ENCODE results near the gene SPTAN1. TPM values are rescaled to one million over a fixed set of nuclear protein-coding genes. Genes with fewer than 3 reads are reported as not detected.
"Not testable (repeated sequence)": the region's sequence is repeated elsewhere in the genome, so short reads cannot be mapped to it uniquely, and the experiment has no call there.

The SPTAN1 gene
- total RNA-seq, 1 donor from 2014 or later = 240 TPM

DNA sequence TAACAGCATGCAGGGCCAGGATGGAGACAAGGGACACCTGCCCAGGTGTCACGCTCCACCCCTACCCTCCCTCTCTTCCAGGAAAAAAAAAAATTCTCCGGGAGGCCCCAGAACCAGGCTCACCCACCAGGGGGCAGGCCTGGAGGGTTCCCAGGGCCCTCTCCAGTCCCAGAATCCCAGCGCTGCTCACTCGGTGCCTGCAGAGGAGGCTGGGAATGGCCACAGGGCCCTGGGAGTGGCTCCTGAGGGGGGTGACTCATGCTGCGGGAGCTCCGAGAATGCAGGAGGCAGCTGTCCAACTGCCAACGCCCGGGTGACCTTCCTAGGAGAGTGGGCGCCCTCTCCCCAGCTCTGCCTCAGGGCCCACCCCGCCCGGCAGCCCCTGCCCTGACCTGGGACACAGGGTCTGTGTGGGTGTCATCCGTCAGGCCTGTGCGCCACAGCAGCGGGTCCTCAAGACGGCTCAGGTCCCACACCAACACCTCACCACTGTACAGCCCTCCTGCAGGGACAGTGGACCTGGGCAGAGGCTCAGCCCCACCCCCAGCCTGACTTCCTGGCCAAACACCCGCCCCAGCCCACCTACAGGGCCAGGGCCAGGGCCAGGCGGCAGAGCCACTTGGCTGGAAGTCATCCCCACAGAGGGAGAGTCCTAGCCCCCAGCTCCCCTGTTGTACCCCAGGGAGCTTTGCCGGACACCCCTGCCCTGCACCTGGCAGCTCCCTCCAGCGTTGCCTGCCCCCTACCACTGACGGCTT lies 83.1 kb downstream of the SPTAN1 start:
- Mint-ChIP-seq H3K27me3 (no peaks in the 10 kb centered on the region), H3K4me1 (no peaks in the 10 kb centered on the region), H3K9me3 (no peaks in the 10 kb centered on the region), H3K27ac (no peak overlapping the region), H3K4me3 (no peak overlapping the region), H3K36me3 (ENCODE audit: low read depth) (peaks cover 24% of the 10 kb centered on the region)
- intact Hi-C loops (cut with micrococcal nuclease) = no loop called here
- DNase-seq = no peak

- Mint-ChIP-seq H3K36me3 (ENCODE audit: low read depth) (peaks cover 24% of the 10 kb centered on the region), H3K9me3 (no peaks in the 10 kb centered on the region), H3K27me3 (no peaks in the 10 kb centered on the region), H3K27ac (no peak overlapping the region), H3K4me1 (no peaks in the 10 kb centered on the region), H3K4me3 (no peak overlapping the region)
- no peak for DNase-seq
- intact Hi-C loops (cut with micrococcal nuclease) = no loop called here
These were observed 83.6 kb downstream of the SPTAN1 start for GRCh38 chr9:128636024-128636390.

DNA sequence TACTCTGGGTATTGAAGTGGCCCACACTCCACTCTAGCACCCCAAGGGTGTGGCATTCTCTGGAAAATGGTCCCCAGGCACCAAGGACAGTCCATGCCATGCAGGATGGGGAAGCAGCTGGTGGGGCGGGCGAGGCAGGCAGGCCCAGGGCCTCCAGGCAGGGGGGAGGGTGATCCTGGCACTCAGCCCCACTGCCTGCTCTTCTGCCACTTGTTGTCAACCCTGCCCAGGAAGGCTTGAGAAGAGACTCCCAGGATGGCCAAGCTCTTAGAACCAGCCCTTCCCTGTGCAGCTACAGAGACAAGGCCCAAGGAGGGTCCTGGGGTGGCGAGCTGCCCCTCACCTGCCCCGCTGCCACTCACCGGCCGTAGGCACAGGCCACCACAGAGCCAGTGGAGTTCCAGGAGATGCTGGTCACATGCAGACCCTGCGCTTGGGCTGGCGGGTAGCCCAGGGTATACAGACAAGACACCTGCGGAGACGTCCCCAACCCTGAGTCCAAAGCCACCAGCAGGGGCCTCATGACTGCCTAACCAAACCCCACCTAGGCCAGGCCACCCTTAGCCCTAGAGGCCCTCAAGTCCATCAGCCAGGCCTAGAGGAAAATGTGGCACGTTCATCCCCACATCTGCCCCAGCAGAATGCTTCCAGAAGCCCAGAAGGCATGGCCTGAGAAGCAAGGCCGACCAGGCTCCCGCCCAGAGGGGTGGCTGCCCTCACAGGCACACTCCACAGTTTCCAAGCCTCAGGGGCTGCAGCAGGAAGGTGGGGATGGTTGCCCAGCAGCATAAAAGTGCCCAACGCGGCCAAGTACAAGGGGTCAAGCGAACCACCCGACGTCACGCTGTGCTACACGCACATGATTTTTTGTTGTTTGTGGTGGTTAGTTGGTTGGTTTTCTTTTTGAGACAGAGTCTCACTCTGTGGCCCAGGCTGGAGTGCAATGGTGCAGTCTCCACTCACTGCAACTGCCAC lies 84.5 kb downstream of the SPTAN1 start:
- H3K36me3 Mint-ChIP-seq (ENCODE audit: low read depth) = peaks cover 22% of the 10 kb centered on the region

DNA sequence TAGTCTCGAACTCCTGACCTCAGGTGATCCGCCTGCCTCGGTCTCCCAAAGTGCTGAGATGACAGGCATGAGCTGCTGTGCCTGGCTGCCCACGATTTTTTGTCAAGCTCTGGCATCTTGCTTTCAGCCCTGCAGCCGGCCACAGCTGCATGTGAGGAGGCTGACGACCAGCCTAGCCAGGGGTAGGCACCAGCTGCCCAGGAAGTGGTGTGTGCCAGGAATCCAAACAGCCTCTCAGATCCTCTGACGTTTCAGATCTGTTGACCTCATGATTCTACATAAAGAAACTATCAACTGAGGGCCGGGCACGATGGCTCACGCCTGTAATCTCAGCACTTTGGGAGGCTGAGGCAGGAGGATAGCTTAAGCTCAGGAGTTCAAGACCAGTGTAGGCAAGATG lies 85.3 kb downstream of the SPTAN1 start:
- H3K9me3 Mint-ChIP-seq = no peaks in the 10 kb centered on the region
- no peak overlapping the region for H3K4me3 Mint-ChIP-seq
- intact Hi-C loops (cut with micrococcal nuclease) = no loop called here
- no peak for DNase-seq
- H3K4me1 Mint-ChIP-seq = no peaks in the 10 kb centered on the region
- no peaks in the 10 kb centered on the region for H3K27me3 Mint-ChIP-seq
- no peak overlapping the region for H3K27ac Mint-ChIP-seq
- peaks cover 17% of the 10 kb centered on the region for H3K36me3 Mint-ChIP-seq (ENCODE audit: low read depth)

More for the DNA sequence above, 84.5 kb downstream of the SPTAN1 start:
- H3K4me3 Mint-ChIP-seq = no peak overlapping the region
- peak; percentile 53 for DNase-seq
- H3K9me3 Mint-ChIP-seq = no peaks in the 10 kb centered on the region
- intact Hi-C loops (cut with micrococcal nuclease) = no loop called here
- H3K27me3 Mint-ChIP-seq = no peaks in the 10 kb centered on the region
- H3K27ac Mint-ChIP-seq = no peak overlapping the region
- no peaks in the 10 kb centered on the region for H3K4me1 Mint-ChIP-seq

DNA sequence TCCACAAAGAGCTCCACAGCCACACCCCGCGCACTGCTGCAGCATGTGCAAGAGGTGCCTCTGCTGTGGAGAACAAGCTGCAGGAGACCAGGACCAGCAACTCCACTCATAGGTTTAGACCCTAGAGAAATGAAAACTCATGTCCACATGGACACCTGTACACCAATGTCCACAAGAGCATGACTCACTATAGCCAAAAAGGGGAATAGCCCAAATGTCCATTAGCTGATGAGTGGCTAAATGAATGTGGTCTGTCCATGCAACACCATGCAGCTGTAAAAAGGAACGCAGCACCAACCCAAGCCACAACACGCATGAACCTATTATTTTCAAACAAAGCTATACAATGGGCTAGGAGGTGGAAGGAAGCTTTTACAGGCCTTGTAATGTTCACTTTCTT lies 86.2 kb downstream of the SPTAN1 start:
- H3K27ac Mint-ChIP-seq = no peak overlapping the region
- H3K9me3 Mint-ChIP-seq = no peaks in the 10 kb centered on the region
- H3K4me3 Mint-ChIP-seq = no peak overlapping the region
- intact Hi-C loops (cut with micrococcal nuclease) = no loop called here
- H3K36me3 Mint-ChIP-seq (ENCODE audit: low read depth) = peaks cover 11% of the 10 kb centered on the region
- DNase-seq = no peak
- H3K4me1 Mint-ChIP-seq = peaks cover 2% of the 10 kb centered on the region
- H3K27me3 Mint-ChIP-seq = no peaks in the 10 kb centered on the region

- Mint-ChIP-seq H3K9me3 (no peaks in the 10 kb centered on the region), H3K27ac (no peak overlapping the region), H3K36me3 (ENCODE audit: low read depth) (peaks cover 6% of the 10 kb centered on the region), H3K4me1 (peaks cover 2% of the 10 kb centered on the region), H3K4me3 (no peak overlapping the region), H3K27me3 (no peaks in the 10 kb centered on the region)
- DNase-seq = no peak
- intact Hi-C loops (cut with micrococcal nuclease) = no loop called here
These were observed 88.2 kb downstream of the SPTAN1 start for GRCh38 chr9:128640603-128641002.

DNA sequence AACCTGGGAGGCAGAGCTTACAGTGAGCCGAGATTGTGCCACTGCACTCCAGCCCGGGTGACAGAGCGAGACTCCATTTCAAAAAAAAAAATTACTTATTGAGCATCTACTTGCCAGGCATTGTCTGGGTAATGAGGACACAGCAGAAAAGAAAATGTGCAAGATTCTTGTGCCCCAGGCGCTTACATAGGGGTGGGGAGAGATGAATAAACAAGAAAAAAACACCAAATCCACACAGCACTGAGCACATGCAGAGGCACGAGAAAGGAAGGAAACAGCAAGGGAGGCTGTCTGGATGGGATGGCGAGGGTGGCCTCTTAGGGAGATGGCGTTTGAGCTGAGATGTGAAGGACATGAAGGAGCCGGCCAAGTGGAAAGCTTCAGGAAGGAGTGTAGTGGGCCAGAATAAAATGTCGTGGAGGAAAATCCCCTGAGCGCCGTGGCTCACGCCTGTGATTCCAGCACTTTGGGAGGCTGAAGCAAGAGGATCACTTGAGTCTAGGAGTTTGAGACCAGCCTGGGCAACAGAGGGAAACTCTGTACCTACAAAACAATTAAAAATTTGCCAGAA lies 90.4 kb downstream of the SPTAN1 start:
- intact Hi-C loops (cut with micrococcal nuclease) = no loop called here
- H3K27ac Mint-ChIP-seq = no peak overlapping the region
- peaks cover 2% of the 10 kb centered on the region for H3K4me1 Mint-ChIP-seq
- no peak overlapping the region for H3K4me3 Mint-ChIP-seq
- no peaks in the 10 kb centered on the region for H3K27me3 Mint-ChIP-seq
- H3K9me3 Mint-ChIP-seq = no peaks in the 10 kb centered on the region
- H3K36me3 Mint-ChIP-seq (ENCODE audit: low read depth) = peaks cover 6% of the 10 kb centered on the region
- no peak for DNase-seq

DNA sequence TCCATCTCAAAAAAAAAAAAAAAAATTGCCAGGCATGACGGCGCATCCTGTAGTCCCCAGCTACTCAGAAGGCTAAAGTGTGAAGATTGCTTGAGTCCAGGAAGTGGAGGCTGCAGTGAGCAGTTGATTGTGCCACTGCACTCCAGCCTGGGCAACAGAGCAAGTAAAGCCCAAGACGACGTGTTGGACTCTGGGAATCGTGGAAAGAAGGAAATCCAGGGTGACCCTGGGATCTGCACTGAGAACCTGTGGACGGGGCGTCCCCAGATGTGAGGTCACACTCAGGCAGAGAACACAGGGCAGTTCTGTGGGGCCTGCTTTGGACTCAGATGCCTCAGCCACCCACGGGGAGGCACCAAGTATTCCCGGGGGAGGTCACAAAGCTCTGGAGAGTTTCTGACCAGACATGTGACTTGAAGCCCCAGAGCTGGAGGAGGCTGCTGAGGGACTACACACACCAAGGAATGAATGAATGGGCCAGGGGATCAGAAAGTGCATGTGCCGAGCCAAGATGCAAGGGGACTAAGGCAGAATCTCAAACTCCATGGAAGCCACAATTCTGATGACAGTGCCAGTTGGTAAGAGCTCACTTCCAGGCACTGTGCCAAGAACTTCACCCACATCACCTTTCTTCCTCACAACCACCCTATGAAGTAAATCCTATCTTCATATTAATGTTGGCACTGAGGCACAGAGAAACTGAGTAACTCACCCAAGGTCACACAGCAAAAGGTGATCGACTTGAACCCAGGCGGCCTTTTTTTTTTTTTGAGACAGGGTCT lies 91.3 kb downstream of the SPTAN1 start:
- Mint-ChIP-seq H3K4me1 (peaks cover 2% of the 10 kb centered on the region), H3K9me3 (no peaks in the 10 kb centered on the region), H3K36me3 (ENCODE audit: low read depth) (peaks cover 5% of the 10 kb centered on the region), H3K4me3 (no peak overlapping the region), H3K27ac (peak overlapping the region; percentile 62), H3K27me3 (no peaks in the 10 kb centered on the region)
- intact Hi-C loops (cut with micrococcal nuclease) = no loop called here
- no peak for DNase-seq

DNA sequence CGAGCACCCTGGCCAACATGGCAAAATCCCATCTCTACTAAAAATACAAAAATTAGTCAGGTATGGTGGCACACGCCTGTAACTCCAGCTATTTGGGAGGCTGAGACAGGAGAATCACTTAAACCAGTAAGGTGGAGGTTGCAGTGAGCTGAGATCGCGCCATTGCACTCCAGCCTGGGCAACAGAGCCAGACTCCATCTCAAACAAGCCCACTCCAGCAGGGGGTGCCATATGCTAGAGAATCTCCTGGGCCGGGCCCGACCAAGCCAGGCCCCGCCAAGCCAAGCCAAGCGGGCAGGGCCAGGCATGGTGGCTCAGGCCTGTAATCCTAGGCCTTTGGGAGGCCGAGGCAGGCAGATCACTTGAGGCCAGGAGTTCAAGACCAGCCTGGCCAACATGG lies 95.8 kb downstream of the SPTAN1 start:
- H3K4me1 Mint-ChIP-seq; H3K27me3 Mint-ChIP-seq; H3K27ac Mint-ChIP-seq; H3K36me3 Mint-ChIP-seq (ENCODE audit: low read depth); H3K9me3 Mint-ChIP-seq; intact Hi-C loops (cut with micrococcal nuclease); H3K4me3 Mint-ChIP-seq: not testable (repeated sequence)
- DNase-seq = peak; percentile 92

GRCh38 chr9:128651798-128652197 lies 99.4 kb downstream of the SPTAN1 start:
- intact Hi-C loops (cut with micrococcal nuclease) = no loop called here
- H3K4me3 Mint-ChIP-seq = no peak overlapping the region

GRCh38 chr9:128653908-128654307 lies 101.5 kb downstream of the SPTAN1 start:
- no peak overlapping the region for H3K27ac Mint-ChIP-seq
- H3K9me3 Mint-ChIP-seq = no peaks in the 10 kb centered on the region
- peaks cover 10% of the 10 kb centered on the region for H3K4me1 Mint-ChIP-seq
- H3K4me3 Mint-ChIP-seq = no peak overlapping the region
- no peaks in the 10 kb centered on the region for H3K27me3 Mint-ChIP-seq
- no peak for DNase-seq
- no peaks in the 10 kb centered on the region for H3K36me3 Mint-ChIP-seq (ENCODE audit: low read depth)
- intact Hi-C loops (cut with micrococcal nuclease) = no loop called here

More at GRCh38 chr9:128651798-128652197, 99.4 kb downstream of the SPTAN1 start:
- Mint-ChIP-seq H3K27me3 (no peaks in the 10 kb centered on the region), H3K9me3 (no peaks in the 10 kb centered on the region), H3K36me3 (ENCODE audit: low read depth) (no peaks in the 10 kb centered on the region), H3K4me1 (peaks cover 7% of the 10 kb centered on the region), H3K27ac (no peak overlapping the region)
- no peak for DNase-seq

DNA sequence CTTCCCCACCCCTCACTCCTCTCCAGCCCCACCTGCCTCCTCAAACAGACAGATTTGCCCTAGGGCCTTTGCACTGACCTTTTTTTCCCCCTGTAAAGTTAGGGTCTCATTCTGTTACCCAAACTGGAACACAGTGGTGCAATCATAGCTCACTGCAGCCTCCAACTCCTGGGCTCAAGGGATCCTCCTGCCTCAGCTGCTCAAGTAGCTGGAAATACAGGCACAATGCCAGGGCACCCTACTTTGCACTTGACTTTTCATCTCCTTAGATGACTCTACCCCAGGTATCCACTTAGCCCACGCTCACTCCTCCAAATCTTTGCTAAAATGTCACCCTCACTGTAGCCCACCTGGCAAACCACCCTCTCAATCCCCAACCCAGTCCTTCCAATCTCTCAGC lies 102.1 kb downstream of the SPTAN1 start:
- Mint-ChIP-seq H3K27ac (peak overlapping the region; percentile 23), H3K36me3 (ENCODE audit: low read depth) (no peaks in the 10 kb centered on the region), H3K27me3 (no peaks in the 10 kb centered on the region), H3K4me3 (peak overlapping the region; percentile 15), H3K9me3 (no peaks in the 10 kb centered on the region), H3K4me1 (peaks cover 10% of the 10 kb centered on the region)
- intact Hi-C loops (cut with micrococcal nuclease) = no loop called here
- DNase-seq = no peak
